Fibroblast of the conjunctiva (primary cell): ENCODE data around the gene STK40.
A peak's percentile ranks its signal among the peaks of the same experiment; 100 is the strongest.

Experiments
- DNase-seq: peaks from one replicate; pipeline ENCODE4 v3.0.0-alpha.2; 2010; ENCODE audit warnings: low read depth

The STK40 gene

DNA sequence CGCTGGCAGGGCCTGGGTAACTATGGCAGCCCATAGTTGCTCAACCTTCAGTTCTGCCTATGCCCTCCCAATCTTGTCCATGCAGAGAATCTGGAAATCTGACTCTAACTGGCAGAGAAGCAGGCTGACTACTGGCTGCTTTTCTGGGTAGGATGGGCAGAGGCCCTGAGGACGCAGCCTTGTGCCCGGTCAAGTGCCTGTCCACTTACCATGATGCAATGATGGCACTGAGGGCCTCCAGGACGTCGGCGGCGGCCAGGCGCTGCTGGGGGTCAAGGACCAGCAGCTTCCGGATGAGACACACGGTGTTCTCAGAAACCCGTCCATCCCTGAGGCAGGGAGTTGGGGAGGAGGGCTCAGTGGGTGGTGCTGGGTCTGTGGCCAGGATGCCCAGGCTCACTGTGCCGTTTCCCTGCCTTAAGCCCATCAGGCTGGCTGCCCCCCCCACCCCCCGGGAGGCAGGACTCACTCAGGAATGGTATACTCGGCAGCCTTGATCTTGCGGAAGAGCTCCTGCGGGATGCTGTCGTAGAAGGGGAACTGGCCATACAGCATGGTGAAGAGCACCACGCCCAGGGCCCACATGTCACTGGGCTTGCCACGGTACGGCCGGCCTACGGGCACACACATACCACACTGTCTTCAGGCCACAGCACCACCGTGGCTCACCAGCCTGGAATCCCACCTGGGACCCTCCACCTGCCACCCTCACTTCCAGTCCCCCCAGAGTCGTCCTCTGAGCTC is 41.9 kb downstream of the STK40 start:
- no peak for DNase-seq

DNA sequence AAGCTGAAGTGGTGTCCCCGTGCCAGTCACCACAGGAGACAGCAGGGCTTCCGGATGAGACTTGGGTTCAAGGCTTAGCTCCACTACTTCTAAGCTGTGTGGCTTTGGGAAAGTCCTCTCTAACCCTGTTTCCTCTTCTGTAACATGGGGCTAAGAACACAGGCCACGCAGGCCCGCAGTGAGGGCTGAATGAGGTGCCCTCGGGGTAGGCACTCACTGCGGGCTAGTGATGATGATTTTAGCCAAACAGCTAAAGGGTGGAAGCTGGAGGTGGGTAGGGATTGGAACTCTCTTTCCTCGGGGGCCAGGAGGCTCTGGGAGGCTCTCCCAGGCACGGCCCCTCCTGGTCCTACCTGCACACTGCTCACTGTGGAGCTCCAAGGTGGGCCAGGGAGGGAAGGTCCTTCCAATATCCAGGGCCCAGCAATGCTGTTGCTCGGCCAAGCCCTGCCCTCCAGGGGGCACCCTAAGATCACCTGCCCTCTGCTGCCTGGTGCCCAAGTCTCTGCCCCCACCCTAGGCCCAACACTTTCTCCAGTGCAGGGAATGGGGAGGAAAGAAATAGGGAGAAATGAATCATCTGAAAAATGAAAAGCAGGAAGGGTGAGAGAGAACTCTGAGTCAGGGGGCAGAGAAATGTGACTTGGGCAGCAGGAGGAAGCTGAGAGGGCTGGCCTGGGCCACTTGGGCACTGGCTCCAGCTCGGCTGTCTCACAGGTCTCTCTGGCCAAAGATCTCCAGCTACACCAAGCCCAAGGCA is 43.1 kb downstream of the STK40 start:
- no peak for DNase-seq

DNA sequence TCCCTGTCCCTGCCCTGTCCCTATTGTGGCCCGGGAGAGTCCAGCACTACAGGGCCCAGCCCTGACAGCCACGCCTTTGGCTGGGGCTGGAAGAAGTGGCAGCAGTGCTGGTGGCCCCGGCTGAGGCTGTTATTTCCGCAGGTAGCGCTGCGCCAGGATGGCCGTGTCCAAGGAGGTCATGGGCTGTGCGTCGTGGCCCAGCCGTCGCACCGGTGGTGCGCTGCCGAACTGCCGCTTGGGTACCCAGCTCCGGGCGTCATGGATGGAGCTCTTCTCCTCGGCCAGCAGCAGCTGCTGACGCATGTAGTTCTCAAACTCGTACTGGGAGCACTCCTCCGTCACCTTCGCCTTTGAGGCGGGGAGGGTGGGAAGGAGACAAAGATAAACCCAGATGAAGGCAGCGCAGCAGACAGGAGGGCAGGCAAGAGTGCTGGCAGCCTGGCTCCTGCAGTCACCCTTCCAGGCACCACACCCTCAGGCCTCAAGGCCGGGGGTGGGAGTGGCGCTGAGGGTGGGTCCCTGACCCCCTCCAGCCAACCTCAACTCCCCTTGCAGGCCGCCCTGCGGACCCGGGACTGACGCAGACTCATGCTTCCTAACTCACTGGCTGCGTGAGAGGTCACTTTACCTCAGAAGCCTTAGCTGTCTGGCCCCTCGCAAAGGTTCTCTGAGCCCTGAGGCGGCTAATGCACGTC is 44.0 kb downstream of the STK40 start:
- DNase-seq: no peak

DNA sequence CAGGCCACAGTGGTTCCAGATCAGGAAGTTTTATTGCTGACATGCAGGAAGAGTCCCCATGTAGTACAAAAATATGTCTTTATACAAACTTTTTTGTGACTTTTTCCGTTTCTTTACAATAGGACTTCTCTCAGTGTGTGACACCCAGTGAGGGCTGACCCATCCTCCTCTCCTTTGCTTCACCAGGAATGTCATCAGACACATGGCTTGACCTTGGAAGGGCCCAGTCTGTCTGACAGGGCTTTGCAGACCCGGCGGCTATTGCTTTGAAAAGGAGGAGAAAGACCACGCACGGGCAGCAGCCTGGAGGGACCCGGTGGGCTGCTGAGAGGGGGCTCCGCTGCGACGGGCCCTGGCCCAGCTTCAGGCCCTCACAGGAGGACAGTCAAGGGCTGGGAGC is 46.1 kb downstream of the STK40 start:
- no peak for DNase-seq

- no peak for DNase-seq
Measured at GRCh38 chr1:36339215-36339614, 46.5 kb downstream of the STK40 start.

GRCh38 chr1:36337830-36338229 is 47.9 kb downstream of the STK40 start:
- no peak for DNase-seq

- no peak for DNase-seq
Measured at GRCh38 chr1:36330940-36331339, 54.8 kb downstream of the STK40 start.

- no peak for DNase-seq
Measured at GRCh38 chr1:36329817-36330216, 55.9 kb downstream of the STK40 start.

DNA sequence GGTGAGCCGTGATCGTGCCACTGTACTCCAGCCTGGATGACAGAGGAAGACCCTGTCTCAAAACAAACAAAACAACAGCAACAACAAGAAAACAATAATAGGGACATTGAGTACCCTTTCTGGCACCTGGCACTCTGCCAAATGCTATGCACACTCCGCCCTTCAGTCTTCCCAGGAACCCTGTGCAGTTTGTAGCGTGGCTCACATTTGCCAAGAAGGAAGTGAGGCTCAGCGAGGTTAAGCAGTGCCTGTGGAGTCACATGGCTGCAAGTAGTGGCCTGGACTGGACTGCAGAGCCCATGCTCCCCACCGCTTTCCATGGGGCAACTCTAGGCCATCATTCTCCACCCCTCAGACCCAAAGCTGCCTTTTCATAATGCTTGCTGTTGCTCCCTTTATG is 57.0 kb downstream of the STK40 start:
- no peak for DNase-seq

- no peak for DNase-seq
Measured at GRCh38 chr1:36328088-36328480, 57.6 kb downstream of the STK40 start.

- no peak for DNase-seq
Measured at GRCh38 chr1:36327421-36328087, 58.2 kb downstream of the STK40 start.

- DNase-seq: no peak
Measured at GRCh38 chr1:36326499-36326898, 59.2 kb downstream of the STK40 start.

DNA sequence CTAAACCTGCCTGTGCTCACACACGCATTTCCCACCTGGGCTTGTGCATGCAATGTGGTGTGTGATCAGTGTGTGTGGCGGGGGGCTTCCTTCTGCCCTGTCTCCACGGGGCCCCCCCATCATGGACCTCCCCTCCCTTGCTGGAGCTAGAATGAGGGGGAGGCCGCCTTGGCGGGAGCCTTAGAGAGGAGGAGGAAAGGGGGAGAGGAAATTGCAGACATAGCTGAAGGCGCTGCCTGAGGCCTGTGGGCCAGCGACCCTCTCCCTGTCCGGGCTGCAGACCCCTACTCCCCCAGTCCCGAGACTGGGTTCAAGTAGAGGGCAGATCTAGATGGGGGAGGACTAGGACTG is 61.4 kb downstream of the STK40 start:
- DNase-seq: no peak

GRCh38 chr1:36323636-36324352 is 61.9 kb downstream of the STK40 start, which contains the start of gene EVA1B:
TSS of gene EVA1B (minus strand) at chr1:36323645. CDS start at chr1:36323037, 608 bp downstream.
- DNase-seq: peak; percentile 63

GRCh38 chr1:36322786-36323635 is 62.7 kb downstream of the STK40 start:
- peak; percentile 49 for DNase-seq

DNA sequence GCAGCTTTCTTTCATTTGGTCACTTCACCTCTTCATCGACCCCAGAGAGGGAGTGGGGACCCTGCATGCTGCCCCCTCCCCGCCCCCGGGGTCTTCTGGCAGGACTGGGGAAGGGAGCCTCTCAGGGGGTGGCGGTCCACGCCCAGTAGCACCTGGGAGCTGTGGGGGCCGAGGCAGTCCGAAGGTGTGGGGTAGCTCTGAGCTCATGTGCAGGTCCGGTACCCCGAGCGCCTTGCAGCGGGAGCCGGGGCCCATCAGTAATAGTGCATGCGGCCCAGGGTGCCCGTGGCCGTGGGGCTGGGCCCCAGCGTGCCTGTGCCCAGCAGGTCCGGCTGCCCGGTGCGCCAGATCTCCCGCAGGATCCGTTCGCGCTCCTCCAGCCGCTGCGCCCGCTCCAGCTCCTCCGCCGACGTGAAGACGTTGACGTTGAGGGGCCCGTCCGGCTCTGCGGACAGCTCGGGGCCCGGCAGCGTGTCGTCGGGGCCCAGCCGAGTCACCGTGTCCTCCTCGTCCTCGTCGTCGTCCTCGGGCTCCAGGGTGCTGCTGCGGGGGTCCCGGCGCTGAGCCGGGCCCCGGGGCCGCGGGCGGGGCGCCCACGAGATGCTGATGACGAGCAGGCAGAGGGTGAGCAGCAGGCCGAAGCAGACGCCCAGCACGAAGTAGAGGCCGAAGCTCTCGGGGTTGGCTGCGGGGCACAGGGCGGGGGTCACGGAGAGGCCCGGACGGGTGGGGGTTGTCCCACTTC is 63.5 kb downstream of the STK40 start:
- DNase-seq: no peak

GRCh38 chr1:36321119-36321951 is 64.4 kb downstream of the STK40 start:
- DNase-seq: peak; percentile 94

DNA sequence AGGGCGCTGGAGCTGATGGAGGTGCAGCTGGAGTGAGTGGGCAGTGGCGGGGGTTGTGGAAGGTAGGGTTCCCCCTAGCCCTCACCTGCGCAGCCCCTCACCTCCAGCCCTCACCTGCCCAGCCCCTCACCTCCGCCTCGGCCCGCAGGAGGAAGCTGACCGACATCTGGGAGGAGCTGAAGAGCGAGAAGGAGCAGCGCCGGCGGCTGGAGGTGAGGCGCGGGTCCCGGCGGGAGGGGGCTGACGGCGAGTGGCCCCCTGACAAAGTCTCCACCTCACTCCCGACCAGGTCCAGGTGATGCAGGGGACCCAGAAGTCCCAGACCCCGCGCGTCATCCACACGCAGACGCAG is 65.0 kb downstream of the STK40 start:
- DNase-seq: no peak

DNA sequence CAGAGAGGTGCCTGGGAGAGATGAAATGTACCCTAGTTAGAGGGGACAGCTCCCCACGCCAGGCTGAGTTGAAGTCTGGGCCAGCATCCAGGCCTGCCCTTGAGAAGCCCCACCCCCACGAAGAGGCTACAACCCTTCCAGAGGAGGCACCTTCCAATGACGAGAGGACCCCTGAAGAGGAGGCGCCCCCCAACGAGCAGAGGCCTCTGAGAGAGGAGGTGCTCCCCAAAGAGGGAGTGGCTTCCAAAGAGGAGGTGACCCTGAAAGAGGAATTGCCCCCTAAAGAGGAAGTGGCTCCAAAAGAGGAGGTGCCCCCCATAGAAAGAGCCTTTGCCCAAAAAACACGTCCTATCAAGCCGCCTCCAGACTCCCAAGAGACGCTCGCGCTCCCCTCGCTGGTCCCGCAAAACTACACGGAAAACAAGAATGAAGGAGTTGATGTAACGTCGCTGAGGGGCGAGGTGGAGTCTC is 65.4 kb downstream of the STK40 start:
- no peak for DNase-seq
